SKM-1 (cell line): Measurements from ENCODE around the gene P2RX5.

ENCODE experiments used
- DNase-seq: peaks from one replicate; lab custom pipeline; 2025; ENCODE audit not compliant: unreplicated experiment; lab: John Stamatoyannopoulos, UW

P2RX5 gene

GRCh38 chr17:3657874-3658783 is 37.8 kb downstream of the P2RX5 start:
- DNase-seq: no peak

- no peak for DNase-seq
Observed at GRCh38 chr17:3657588-3657869, 38.4 kb downstream of the P2RX5 start.

GRCh38 chr17:3656755-3657587 is 39.0 kb downstream of the P2RX5 start:
- DNase-seq: no peak

DNA sequence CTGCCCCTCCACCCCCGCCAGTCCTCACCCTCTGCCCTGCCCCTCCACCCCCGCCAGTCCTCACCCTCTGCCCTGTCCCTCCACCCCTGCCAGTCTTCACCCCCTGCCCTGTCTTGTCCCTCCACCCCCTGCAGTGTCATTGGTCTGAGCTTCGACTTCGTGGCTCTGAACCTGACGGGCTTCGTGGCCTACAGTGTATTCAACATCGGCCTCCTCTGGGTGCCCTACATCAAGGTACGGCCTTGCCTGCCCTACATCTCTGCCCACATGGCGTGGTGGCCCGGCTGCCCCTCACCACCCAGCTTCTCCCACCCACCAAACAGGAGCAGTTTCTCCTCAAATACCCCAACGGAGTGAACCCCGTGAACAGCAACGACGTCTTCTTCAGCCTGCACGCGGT is 39.6 kb downstream of the P2RX5 start:
- DNase-seq: no peak

DNA sequence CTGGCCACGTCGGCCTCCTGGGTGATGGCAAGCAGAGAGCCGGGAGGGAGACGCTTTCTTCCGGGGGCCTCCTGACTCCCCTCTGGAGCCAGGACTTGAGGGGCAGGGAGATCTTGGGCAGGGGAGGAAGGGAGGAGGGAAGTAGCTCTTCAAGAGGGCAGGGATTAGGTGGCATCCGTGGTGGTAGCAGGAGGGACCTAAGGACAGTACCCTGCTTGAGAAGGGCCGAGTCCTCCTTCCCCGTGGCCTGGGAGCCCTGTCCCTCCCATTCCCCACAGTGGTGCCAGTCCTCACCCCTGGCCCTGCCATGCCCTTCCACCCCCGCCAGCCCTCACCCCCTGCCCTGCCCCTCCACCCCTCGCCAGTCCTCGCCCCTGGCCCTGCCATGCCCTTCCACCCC is 40.2 kb downstream of the P2RX5 start:
- no peak for DNase-seq

- no peak for DNase-seq
Observed at GRCh38 chr17:3647769-3648555, 48.0 kb downstream of the P2RX5 start.

GRCh38 chr17:3647251-3647650 is 48.7 kb downstream of the P2RX5 start:
- no peak for DNase-seq

GRCh38 chr17:3645310-3645709 is 50.6 kb downstream of the P2RX5 start:
- DNase-seq: no peak

DNA sequence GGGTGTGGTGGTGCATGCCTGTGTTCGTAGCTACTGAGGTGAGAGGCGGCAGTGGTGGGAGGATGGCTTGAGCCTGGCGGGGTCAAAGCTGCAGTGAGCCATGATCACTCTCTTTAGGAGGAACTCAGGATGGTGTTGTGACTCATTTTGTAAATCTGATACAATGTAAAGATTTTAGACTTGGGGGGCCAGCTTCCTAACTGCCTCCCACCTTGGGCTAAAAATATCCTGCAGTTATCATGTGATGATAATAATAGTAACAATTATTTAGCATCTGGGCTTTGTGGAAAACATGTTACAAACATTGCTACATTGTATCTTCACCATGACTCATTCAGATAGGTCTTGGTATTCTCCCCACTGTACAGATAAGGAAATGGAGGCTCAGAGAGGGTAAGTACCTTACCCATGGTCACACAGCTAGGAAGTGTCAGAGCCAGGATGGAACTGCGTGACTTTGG is 52.0 kb downstream of the P2RX5 start:
- no peak for DNase-seq

DNA sequence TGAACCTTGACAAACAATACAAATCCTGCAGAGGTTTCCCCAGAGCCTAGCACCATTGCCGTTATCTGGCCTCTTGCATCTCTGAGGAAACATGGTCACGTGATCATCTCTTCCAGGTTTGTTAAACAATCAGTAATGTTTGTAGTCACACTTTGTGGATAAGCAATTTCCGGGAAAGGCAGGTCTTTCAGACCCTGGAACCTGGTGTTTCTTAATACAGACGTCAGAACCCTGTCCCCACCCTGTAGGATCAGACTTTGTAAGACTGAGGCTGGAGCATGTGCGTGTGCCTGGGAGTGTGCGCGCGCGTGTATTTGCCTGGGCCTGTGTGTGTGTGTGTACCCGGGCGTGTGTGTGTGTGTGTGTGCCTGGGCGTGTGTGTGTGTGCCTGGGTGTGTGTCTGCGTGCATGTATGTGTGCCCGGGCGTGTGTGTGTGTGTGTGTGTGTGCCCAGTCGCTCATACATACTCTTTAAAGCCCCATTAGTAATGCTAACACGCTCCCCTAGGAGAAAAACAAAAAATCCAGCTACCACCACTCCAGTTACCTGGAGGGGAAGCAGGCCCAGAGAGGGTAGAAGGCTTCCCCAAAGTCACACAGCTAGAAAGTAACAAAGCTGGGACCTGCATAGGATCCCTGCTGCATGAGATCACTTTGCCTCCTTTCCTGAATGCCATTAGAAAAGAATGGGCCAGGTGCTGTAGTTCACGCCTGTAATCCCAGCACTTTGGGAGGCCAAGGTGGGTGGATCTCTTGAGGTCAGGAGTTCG is 54.1 kb downstream of the P2RX5 start:
- DNase-seq: no peak

GRCh38 chr17:3641014-3641413 is 54.9 kb downstream of the P2RX5 start:
- DNase-seq: no peak

DNA sequence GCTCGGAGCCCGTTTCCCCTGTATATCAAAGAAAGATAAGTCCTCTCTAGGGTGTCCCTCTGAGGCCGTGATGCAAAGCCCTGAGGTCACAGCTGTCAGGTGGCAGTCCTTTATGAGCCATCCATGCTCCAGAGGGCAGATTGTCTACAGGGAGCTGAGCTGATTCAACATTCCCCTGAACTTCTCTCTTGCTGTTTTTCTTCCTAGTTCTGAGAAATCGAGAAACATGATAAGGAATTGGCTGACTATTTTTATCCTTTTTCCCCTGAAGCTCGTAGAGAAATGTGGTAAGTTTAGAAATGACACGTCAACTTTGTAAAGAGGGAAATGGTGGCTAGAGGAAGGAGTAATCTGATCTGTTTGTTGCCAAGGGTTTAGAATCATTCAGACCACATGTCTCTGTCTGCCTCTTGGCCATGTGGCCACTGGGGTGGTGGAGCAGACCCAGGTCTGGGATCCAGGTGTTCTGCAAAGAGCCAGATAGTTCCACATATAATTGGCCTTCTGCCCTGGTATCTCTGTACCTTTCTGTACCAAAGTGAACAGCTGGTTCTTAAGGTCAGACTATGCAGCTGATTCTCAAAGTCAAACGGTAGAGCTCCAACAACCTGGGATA is 55.9 kb downstream of the P2RX5 start:
- DNase-seq: no peak

DNA sequence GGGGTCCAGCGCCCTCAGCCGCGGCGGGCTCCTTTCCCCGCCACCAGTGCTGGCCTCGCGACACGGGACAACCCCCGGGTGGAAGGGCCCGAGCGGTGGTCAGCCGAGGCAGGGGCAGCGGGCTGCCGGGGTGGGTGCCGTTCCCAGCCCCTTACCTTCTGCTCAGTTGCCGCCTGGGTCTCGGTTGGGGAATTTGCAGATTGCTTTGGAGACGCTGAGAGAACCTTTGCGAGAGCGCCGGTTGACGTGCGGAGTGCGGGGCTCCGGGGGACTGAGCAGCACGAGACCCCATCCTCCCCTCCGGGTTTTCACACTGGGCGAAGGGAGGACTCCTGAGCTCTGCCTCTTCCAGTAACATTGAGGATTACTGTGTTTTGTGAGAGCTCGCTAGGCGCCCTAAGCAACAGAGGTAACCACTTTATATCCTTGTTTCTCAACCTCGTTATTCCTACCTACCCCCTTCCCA is 59.0 kb downstream of the P2RX5 start:
- DNase-seq: no peak

- peak; percentile 70 for DNase-seq
Observed at GRCh38 chr17:3636154-3636907, 59.6 kb downstream of the P2RX5 start, which contains the start of the genes CTNS and SHPK. Gene CTNS (plus strand): TSS chr17:3636760. CDS start chr17:3640207, 3,447 bp downstream. Gene SHPK (minus strand): TSS chr17:3636250. CDS start chr17:3636219, 31 bp downstream.

- DNase-seq: no peak
Observed at GRCh38 chr17:3635474-3636153, 60.3 kb downstream of the P2RX5 start.

DNA sequence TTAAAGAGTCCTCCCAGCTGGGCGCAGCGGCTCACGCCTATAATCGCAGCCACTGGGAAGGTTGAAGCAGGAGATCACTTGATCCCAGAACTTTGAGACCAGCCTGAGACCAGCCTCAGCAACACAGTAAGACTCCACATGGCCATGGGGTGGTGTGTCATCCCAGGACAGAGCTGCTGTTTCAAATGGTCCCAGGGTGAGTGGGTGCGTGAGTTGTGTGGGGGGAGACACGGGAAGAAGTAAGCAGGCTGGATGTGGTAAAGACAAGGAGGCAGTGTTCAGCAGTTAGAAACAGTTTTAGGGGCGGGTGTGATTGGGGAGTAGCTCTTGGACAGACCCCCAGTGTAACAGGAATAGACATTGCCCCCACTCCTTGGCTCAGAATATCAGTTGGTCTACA is 63.7 kb downstream of the P2RX5 start:
- no peak for DNase-seq

DNA sequence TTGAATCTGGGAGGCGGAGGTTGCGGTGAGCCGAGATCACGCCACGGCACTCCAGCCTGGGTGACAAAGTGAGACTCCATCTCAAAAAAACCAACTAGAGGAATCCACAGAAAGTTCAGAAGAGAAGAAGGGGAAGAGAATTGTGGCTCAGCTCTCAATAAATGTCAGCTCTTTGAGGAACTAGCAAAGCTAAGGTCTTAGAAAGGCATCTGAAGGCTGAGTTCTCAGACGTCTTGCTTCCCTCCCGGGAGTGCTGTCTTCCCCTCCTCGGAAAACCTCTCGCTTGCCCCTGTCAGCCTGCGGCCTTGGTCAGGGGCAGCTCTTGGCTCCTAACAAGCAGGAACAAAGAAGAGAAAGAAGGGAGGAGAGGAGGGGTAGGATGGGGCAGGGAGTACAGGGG is 65.2 kb downstream of the P2RX5 start:
- DNase-seq: no peak

- DNase-seq: no peak
Observed at GRCh38 chr17:3627769-3628167, 68.2 kb downstream of the P2RX5 start.
